Loucy (cell line): ENCODE data around the gene SORCS2.

Source experiments
- H2AFZ ChIP-seq: fragments of 200-600 bp; sonication (generic); 2 replicates; pipeline ENCODE4 v1.6.0; 2016; ENCODE audit warnings: antibody characterized with exemption, mild to moderate bottlenecking, low read length, moderate library complexity
- H3F3A ChIP-seq: fragments of 200-600 bp; 2 replicates; pipeline ENCODE4 v1.6.0; 2016; ENCODE audit warnings: antibody characterized with exemption, low read depth, mild to moderate bottlenecking
- H3K27me3 ChIP-seq: fragments of 200-600 bp; sonication (generic); 2 replicates; pipeline ENCODE4 v1.6.1; 2014; ENCODE audit warnings: low read length, mild to moderate bottlenecking; ENCODE audit not compliant: insufficient read depth, poor library complexity, severe bottlenecking
- H3K36me3 ChIP-seq: fragments of 200-600 bp; sonication (generic); 2 replicates; pipeline ENCODE4 v1.6.1; 2016; ENCODE audit warnings: low read length; ENCODE audit not compliant: insufficient read depth
- H3K4me1 ChIP-seq: fragments of 200-600 bp; sonication (generic); 2 replicates; pipeline ENCODE4 v1.5.1; 2014; ENCODE audit warnings: low read length, mild to moderate bottlenecking; ENCODE audit not compliant: insufficient read depth, poor library complexity, severe bottlenecking
- H3K4me2 ChIP-seq: fragments of 200-600 bp; sonication (generic); 2 replicates; pipeline ENCODE4 v1.6.0; 2014; ENCODE audit warnings: antibody characterized with exemption, low read length, low read depth, mild to moderate bottlenecking; ENCODE audit not compliant: poor library complexity, severe bottlenecking
- H3K4me3 ChIP-seq: fragments of 200-600 bp; sonication (generic); 2 replicates; pipeline ENCODE4 v1.5.1; 2014; ENCODE audit warnings: low read length, mild to moderate bottlenecking, mixed read lengths; ENCODE audit not compliant: poor library complexity, severe bottlenecking
- H3K79me2 ChIP-seq: fragments of 200-600 bp; sonication (generic); 2 replicates; pipeline ENCODE4 v1.6.1; 2014; ENCODE audit warnings: low read length; ENCODE audit not compliant: insufficient read depth
- H3K9ac ChIP-seq: fragments of 200-600 bp; sonication (generic); 2 replicates; pipeline ENCODE4 v1.6.0; 2014; ENCODE audit warnings: mild to moderate bottlenecking, low read depth, low read length, moderate library complexity; ENCODE audit not compliant: poor library complexity, severe bottlenecking
- H3K9me2 ChIP-seq: fragments of 200-600 bp; sonication (generic); replicated peaks from 2 replicates; pipeline ENCODE4 v1.6.1; 2016; ENCODE audit warnings: low read depth, low read length, mixed read lengths
- H3K9me3 ChIP-seq: fragments of 200-600 bp; sonication (generic); 2 replicates; pipeline ENCODE4 v1.6.1; 2014; ENCODE audit warnings: mild to moderate bottlenecking, antibody characterized with exemption, low read length, low read depth; ENCODE audit not compliant: insufficient read depth
- H4K20me1 ChIP-seq: fragments of 200-600 bp; sonication (generic); 2 replicates; pipeline ENCODE4 v1.6.0; 2014; ENCODE audit warnings: antibody characterized with exemption, low read length, mild to moderate bottlenecking; ENCODE audit not compliant: insufficient read depth, poor library complexity, severe bottlenecking
- EZH2phosphoT487 ChIP-seq: fragments of 200-600 bp; IDR thresholded peaks from 2 replicates; pipeline ENCODE4 v1.6.1; 2018; ENCODE audit warnings: antibody characterized with exemption, mild to moderate bottlenecking, moderate library complexity, borderline replicate concordance
- TF ChIP-seq, protein P1 (sequence below): fragments of 200-600 bp; sonication (generic); conservative IDR thresholded peaks from 2 replicates; pipeline ENCODE4 v1.5.1; 2014; ENCODE audit warnings: mild to moderate bottlenecking, antibody characterized with exemption, low read length

The SORCS2 gene

GRCh38 chr4:7781993-7782392 lies 589.7 kb downstream of the SORCS2 start:
- H3K27me3 ChIP-seq: no peaks in the 10 kb centered on the region
- H3K79me2 ChIP-seq: no peaks in the 10 kb centered on the region
- H3K4me3 ChIP-seq: no peak overlapping the region
- no peak for TF ChIP-seq EZH2phosphoT487
- TF ChIP-seq, protein P1, sequence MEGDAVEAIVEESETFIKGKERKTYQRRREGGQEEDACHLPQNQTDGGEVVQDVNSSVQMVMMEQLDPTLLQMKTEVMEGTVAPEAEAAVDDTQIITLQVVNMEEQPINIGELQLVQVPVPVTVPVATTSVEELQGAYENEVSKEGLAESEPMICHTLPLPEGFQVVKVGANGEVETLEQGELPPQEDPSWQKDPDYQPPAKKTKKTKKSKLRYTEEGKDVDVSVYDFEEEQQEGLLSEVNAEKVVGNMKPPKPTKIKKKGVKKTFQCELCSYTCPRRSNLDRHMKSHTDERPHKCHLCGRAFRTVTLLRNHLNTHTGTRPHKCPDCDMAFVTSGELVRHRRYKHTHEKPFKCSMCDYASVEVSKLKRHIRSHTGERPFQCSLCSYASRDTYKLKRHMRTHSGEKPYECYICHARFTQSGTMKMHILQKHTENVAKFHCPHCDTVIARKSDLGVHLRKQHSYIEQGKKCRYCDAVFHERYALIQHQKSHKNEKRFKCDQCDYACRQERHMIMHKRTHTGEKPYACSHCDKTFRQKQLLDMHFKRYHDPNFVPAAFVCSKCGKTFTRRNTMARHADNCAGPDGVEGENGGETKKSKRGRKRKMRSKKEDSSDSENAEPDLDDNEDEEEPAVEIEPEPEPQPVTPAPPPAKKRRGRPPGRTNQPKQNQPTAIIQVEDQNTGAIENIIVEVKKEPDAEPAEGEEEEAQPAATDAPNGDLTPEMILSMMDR: no peak
- H3K4me1 ChIP-seq: no peaks in the 10 kb centered on the region
- H3K4me2 ChIP-seq: no peak overlapping the region
- no peaks in the 10 kb centered on the region for H3F3A ChIP-seq
- H3K9me3 ChIP-seq: no peaks in the 10 kb centered on the region; the same call in 1 of the 2 replicates
- no peaks in the 10 kb centered on the region for H3K36me3 ChIP-seq
- no peak overlapping the region for H3K9ac ChIP-seq
- no peaks in the 10 kb centered on the region for H4K20me1 ChIP-seq
- H2AFZ ChIP-seq: no peak overlapping the region
- no peaks in the 10 kb centered on the region for H3K9me2 ChIP-seq

- Histone ChIP-seq H2AFZ (no peak overlapping the region), H3K4me1 (no peaks in the 10 kb centered on the region), H3K79me2 (no peaks in the 10 kb centered on the region), H3K9ac (no peak overlapping the region), H3K9me3 (no peaks in the 10 kb centered on the region; the same call in 1 of the 2 replicates), H3F3A (no peaks in the 10 kb centered on the region), H4K20me1 (no peaks in the 10 kb centered on the region), H3K27me3 (no peaks in the 10 kb centered on the region), H3K4me3 (no peak overlapping the region), H3K9me2 (no peaks in the 10 kb centered on the region), H3K36me3 (no peaks in the 10 kb centered on the region), H3K4me2 (no peak overlapping the region)
- no peak for TF ChIP-seq EZH2phosphoT487
- TF ChIP-seq, protein P1: no peak
Measured at GRCh38 chr4:7782783-7783182, 590.4 kb downstream of the SORCS2 start.

- H3K27me3 ChIP-seq: no peaks in the 10 kb centered on the region
- no peaks in the 10 kb centered on the region for H3K4me1 ChIP-seq
- no peaks in the 10 kb centered on the region; the same call in 1 of the 2 replicates for H3K9me3 ChIP-seq
- H4K20me1 ChIP-seq: no peaks in the 10 kb centered on the region
- TF ChIP-seq EZH2phosphoT487: no peak
- TF ChIP-seq, protein P1: no peak
- no peak overlapping the region for H2AFZ ChIP-seq
- no peaks in the 10 kb centered on the region for H3K79me2 ChIP-seq
- no peaks in the 10 kb centered on the region for H3K36me3 ChIP-seq
- H3F3A ChIP-seq: no peaks in the 10 kb centered on the region
- no peak overlapping the region for H3K4me3 ChIP-seq
- no peak overlapping the region for H3K9ac ChIP-seq
- H3K9me2 ChIP-seq: no peaks in the 10 kb centered on the region
- no peak overlapping the region for H3K4me2 ChIP-seq
Measured at GRCh38 chr4:7783541-7783940, 591.2 kb downstream of the SORCS2 start.
